Lung (tissue), 12 donors: ENCODE results near the gene BTN2A1. TPM values are rescaled to one million over a fixed set of nuclear protein-coding genes. Genes with fewer than 3 reads are reported as not detected.

Experiments
- ATAC-seq: fragments of 200-7000 bp; cut with Tn5 transposase; one replicate; pipeline ENCODE4 v1.9.1; 2020; ENCODE audit warnings: moderate number of reproducible peaks; ENCODE audit not compliant: insufficient read depth, low FRiP score
- DNase-seq, 3 donors: peaks; one replicate each; pipeline ENCODE4 v3.0.0-alpha.2; 2013 to 2017
- H3K27ac ChIP-seq, 2 donors: one replicate each; pipeline ENCODE4 v1.5.1; 2013; ENCODE audit warnings: mild to moderate bottlenecking in 2 of 2, moderate library complexity in 2 of 2, control low read depth in 1 of 2, inconsistent platforms in 1 of 2, low read depth in 1 of 2, low read length in 1 of 2
- H3K27me3 ChIP-seq, 3 donors: one replicate each; pipeline ENCODE4 v1.5.1; 2013; ENCODE audit warnings: low read length in 2 of 3; ENCODE audit not compliant: control insufficient read depth in 3 of 3, insufficient read depth in 3 of 3
- H3K36me3 ChIP-seq, 4 donors: one replicate each; pipeline ENCODE4 v1.5.1; 2013; ENCODE audit warnings: low read length in 4 of 4, mild to moderate bottlenecking in 1 of 4, moderate library complexity in 1 of 4; ENCODE audit not compliant: control insufficient read depth in 4 of 4, insufficient read depth in 4 of 4
- H3K4me1 ChIP-seq, 5 donors: one replicate each; pipeline ENCODE4 v1.5.1; 2013; ENCODE audit warnings: low read length in 5 of 5, mild to moderate bottlenecking in 2 of 5, moderate library complexity in 1 of 5; ENCODE audit not compliant: control insufficient read depth in 5 of 5, insufficient read depth in 5 of 5
- H3K4me3 ChIP-seq: one replicate; pipeline ENCODE4 v1.5.1; 2013; ENCODE audit warnings: mild to moderate bottlenecking, control low read depth, moderate library complexity
- H3K9ac ChIP-seq, 2 donors: one replicate each; pipeline ENCODE4 v1.5.1; 2013; ENCODE audit warnings: low read length in 2 of 2, control low read depth in 1 of 2; ENCODE audit not compliant: insufficient read depth in 1 of 2
- H3K9me3 ChIP-seq, 4 donors: one replicate each; pipeline ENCODE4 v1.5.1; 2013; ENCODE audit warnings: low read length in 3 of 4, mild to moderate bottlenecking in 1 of 4, moderate library complexity in 1 of 4; ENCODE audit not compliant: control insufficient read depth in 4 of 4, insufficient read depth in 3 of 4
- WGBS, 2 donors: extraction: QIAGEN DNeasy Blood & Tissue Kit; methylation state at CpG; one replicate each; pipeline ENCODE4 v1.1.7; 2013; 5-methylcytosine and 5-hydroxymethylcytosine counted together
- polyA plus RNA-seq, 2 donors: library from polyadenylated mRNA; stranded (reverse); fragments of 200-250 nt; gene quantifications; one replicate each; pipeline ENCODE4 v1.2.1, GENCODE V29; 2013
- total RNA-seq, 2 donors: library from RNA; depleted of rRNA in 1 of 2; stranded (reverse); fragments of >200 nt in 1 of 2; gene quantifications; one replicate each; pipeline ENCODE4 v1.2.1, GENCODE V29; 2014 to 2021
- TF ChIP-seq, protein P1 (sequence below): IDR thresholded peaks from 2 replicates; pipeline ENCODE4 v1.5.1; 2012; ENCODE audit warnings: mild to moderate bottlenecking; ENCODE audit errors: control extremely low read depth, extremely low read depth
- donor health status: control.
- donor health status: control.
- donor health status: Bipolar disorder and iron deficiency.
- donor health status: healthy.
- donor health status: DM: yes; HTN: yes; CAD: no.

The BTN2A1 gene
- total and polyA plus RNA-seq, 4 donors = 12.4 to 35.3 (median 21.8) TPM

DNA sequence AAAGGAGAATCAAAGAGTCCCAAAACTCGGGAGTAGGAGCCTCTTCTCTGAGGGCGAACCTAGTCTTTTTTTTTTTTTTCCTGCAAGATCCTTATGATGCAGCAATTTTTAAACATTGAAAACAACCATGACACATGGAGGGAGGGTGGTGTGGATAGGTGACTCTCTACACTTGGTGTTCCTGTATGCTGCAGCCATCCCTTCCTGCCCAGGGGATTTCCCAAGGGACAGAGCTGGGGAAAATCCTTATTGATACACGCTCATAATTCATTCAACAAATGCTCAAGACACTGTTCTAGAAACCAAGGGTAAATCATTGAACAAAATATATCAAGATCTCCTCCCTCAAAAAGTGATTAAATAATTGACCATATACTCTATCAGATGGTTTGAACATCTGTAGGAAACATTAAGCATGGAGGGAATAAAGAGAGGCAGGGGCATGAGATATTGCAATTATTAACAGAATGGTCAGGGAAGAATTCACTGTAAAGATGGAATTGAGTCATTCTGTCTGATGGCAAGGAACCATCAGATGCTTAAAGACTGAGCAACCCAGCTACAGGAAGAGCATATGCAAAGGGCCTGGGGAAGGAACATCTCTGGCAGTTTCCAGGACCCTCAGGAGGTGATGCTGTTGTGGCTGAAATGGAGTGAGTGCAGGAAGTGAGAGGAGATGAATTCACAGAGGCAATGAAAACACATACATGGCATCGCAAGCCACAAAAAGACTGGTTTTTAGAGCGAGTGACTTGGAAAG lies 30.9 kb upstream of the BTN2A1 start:
- H3K36me3 ChIP-seq = peaks cover 0 to 49% (median 20%) of the 10 kb centered on the region in 4 donors

DNA sequence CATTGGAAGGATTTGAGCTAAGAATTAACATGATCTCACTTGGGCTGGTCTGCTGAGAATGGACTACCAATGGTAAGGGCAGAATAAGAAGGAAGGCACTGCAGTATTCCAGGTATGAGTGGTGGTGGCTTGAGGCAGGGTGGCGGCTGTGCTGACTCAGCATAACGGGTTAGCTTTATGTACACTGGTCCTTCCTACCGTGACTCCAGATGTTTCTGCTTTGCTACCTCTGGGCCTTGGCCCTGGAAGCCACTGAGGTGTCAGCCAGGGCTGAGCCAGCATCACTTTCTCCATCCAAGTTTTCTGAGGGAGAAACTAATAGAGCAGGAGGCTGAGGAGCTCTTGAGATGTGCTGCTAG lies 30.3 kb upstream of the BTN2A1 start:
- H3K27me3 ChIP-seq = no peaks in the 10 kb centered on the region
- H3K4me1 ChIP-seq = peaks cover 0 to 20% (median 5%) of the 10 kb centered on the region in 5 donors
- H3K9me3 ChIP-seq = no peaks in the 10 kb centered on the region
- no peak overlapping the region for H3K27ac ChIP-seq
- H3K9ac ChIP-seq = no peak overlapping the region
- no peak for DNase-seq
- H3K4me3 ChIP-seq = no peak overlapping the region
- peaks cover 0 to 51% (median 23%) of the 10 kb centered on the region in 4 donors for H3K36me3 ChIP-seq
- ATAC-seq = no peak
- WGBS, 2 donors = 91% methylated on average over 3 of the region's 3 CpGs
- TF ChIP-seq, protein P1, sequence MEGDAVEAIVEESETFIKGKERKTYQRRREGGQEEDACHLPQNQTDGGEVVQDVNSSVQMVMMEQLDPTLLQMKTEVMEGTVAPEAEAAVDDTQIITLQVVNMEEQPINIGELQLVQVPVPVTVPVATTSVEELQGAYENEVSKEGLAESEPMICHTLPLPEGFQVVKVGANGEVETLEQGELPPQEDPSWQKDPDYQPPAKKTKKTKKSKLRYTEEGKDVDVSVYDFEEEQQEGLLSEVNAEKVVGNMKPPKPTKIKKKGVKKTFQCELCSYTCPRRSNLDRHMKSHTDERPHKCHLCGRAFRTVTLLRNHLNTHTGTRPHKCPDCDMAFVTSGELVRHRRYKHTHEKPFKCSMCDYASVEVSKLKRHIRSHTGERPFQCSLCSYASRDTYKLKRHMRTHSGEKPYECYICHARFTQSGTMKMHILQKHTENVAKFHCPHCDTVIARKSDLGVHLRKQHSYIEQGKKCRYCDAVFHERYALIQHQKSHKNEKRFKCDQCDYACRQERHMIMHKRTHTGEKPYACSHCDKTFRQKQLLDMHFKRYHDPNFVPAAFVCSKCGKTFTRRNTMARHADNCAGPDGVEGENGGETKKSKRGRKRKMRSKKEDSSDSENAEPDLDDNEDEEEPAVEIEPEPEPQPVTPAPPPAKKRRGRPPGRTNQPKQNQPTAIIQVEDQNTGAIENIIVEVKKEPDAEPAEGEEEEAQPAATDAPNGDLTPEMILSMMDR = no peak

More for the DNA sequence above, 30.9 kb upstream of the BTN2A1 start:
- 94 to 98% methylated on average over 5 of the region's 5 CpGs for WGBS, 2 donors
- Histone ChIP-seq H3K27ac (no peak overlapping the region), H3K9me3 (no peaks in the 10 kb centered on the region), H3K4me3 (no peak overlapping the region), H3K27me3 (no peaks in the 10 kb centered on the region), H3K9ac (no peak overlapping the region), H3K4me1 (peaks cover 0 to 24% (median 5%) of the 10 kb centered on the region in 5 donors)
- DNase-seq (no peak), ATAC-seq (no peak)
- TF ChIP-seq, protein P1 = no peak

DNA sequence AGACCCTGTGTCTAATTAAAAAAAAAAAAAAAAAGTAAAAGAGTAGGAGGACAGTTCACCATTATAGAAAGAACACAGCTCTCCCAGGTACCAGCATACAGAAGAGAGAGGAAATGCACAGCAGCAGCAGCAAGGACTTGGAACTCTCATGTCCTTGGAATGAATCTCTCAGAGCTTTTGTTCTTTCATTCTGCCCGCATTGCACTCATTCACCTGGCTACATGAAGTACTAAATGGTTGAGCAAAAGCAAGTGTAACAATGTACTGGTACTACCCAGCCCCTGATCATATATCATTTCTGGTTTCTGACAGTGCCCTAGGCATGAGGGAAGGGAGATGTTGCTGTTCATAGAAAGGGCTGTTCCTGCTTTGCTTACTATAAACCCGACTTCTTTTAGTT lies 29.5 kb upstream of the BTN2A1 start:
- no peaks in the 10 kb centered on the region for H3K9me3 ChIP-seq
- ATAC-seq (no peak), DNase-seq (no peak)
- 94 to 95% methylated on average over 2 of the region's 2 CpGs for WGBS, 2 donors
- H3K4me1 ChIP-seq = peaks cover 0 to 12% (median 0%) of the 10 kb centered on the region in 5 donors
- H3K27ac ChIP-seq = no peak overlapping the region
- no peak overlapping the region for H3K9ac ChIP-seq
- H3K4me3 ChIP-seq = no peak overlapping the region
- TF ChIP-seq, protein P1 = no peak
- peaks cover 0 to 48% (median 24%) of the 10 kb centered on the region in 4 donors for H3K36me3 ChIP-seq
- no peaks in the 10 kb centered on the region for H3K27me3 ChIP-seq
